ENCODE results near the gene PLEKHF1.

PLEKHF1 gene

GRCh38 chr19:29679598-29680210 lies 14.4 kb downstream of the PLEKHF1 start:
- TF ChIP-seq TAF1 (IDR thresholded peaks at IDR 0.05; ENCODE audit: borderline replicate concordance, insufficient read depth, low read length) (no peak), FOXP2 (optimal IDR thresholded peaks at IDR 0.05; ENCODE audit: borderline replicate concordance, extremely low read depth, extremely low read length, insufficient read depth) (no peak), POLR2AphosphoS5 (IDR thresholded peaks at IDR 0.05; ENCODE audit: low read depth, low read length) (no peak), SIN3A (IDR thresholded peaks at IDR 0.05; ENCODE audit: borderline replicate concordance, insufficient read depth, low read length) (no peak)
- TF ChIP-seq, protein P1, sequence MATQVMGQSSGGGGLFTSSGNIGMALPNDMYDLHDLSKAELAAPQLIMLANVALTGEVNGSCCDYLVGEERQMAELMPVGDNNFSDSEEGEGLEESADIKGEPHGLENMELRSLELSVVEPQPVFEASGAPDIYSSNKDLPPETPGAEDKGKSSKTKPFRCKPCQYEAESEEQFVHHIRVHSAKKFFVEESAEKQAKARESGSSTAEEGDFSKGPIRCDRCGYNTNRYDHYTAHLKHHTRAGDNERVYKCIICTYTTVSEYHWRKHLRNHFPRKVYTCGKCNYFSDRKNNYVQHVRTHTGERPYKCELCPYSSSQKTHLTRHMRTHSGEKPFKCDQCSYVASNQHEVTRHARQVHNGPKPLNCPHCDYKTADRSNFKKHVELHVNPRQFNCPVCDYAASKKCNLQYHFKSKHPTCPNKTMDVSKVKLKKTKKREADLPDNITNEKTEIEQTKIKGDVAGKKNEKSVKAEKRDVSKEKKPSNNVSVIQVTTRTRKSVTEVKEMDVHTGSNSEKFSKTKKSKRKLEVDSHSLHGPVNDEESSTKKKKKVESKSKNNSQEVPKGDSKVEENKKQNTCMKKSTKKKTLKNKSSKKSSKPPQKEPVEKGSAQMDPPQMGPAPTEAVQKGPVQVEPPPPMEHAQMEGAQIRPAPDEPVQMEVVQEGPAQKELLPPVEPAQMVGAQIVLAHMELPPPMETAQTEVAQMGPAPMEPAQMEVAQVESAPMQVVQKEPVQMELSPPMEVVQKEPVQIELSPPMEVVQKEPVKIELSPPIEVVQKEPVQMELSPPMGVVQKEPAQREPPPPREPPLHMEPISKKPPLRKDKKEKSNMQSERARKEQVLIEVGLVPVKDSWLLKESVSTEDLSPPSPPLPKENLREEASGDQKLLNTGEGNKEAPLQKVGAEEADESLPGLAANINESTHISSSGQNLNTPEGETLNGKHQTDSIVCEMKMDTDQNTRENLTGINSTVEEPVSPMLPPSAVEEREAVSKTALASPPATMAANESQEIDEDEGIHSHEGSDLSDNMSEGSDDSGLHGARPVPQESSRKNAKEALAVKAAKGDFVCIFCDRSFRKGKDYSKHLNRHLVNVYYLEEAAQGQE (IDR thresholded peaks at IDR 0.05; ENCODE audit: insufficient read depth in 1 of 2, low read depth in 2 of 2, low read length in 2 of 2) = no peak

DNA sequence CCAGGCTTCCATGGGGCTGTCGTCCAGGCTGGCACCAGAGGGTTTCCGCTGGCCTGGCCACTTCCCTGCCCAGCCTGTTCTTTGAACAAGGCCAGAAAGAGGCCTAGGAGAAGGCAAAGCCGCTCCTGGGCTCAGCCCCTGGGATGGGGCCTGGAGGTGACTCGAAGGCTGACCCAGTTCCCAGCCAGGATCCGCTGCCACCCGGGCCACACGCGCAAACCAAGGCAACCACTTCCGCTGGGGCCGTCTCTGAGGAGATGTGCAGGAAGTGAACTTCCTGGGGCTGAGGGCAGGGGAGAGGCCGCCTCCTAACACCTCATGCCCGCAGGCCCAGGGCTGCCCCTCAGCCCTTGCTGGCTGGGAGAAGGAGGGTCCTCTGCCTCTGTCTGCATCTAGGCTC lies 15.2 kb downstream of the PLEKHF1 start:
- no peak for TF ChIP-seq FOXP2 (optimal IDR thresholded peaks at IDR 0.05; ENCODE audit: borderline replicate concordance, extremely low read depth, extremely low read length, insufficient read depth)
- TF ChIP-seq TAF1 (IDR thresholded peaks at IDR 0.05; ENCODE audit: borderline replicate concordance, insufficient read depth, low read length) = no peak

- TF ChIP-seq, protein P1 (IDR thresholded peaks at IDR 0.05; ENCODE audit: insufficient read depth in 1 of 2, low read depth in 2 of 2, low read length in 2 of 2) = no peak
- TF ChIP-seq POLR2AphosphoS5 (IDR thresholded peaks at IDR 0.05; ENCODE audit: low read depth, low read length) (no peak), FOXP2 (optimal IDR thresholded peaks at IDR 0.05; ENCODE audit: borderline replicate concordance, extremely low read depth, extremely low read length, insufficient read depth) (no peak), SIN3A (IDR thresholded peaks at IDR 0.05; ENCODE audit: borderline replicate concordance, insufficient read depth, low read length) (no peak), TAF1 (IDR thresholded peaks at IDR 0.05; ENCODE audit: borderline replicate concordance, insufficient read depth, low read length) (no peak)
These were observed 15.7 kb downstream of the PLEKHF1 start for GRCh38 chr19:29680937-29681336.

- TF ChIP-seq, protein P1 (IDR thresholded peaks at IDR 0.05; ENCODE audit: insufficient read depth in 1 of 2, low read depth in 2 of 2, low read length in 2 of 2) = no peak
- no peak for TF ChIP-seq SIN3A (IDR thresholded peaks at IDR 0.05; ENCODE audit: borderline replicate concordance, insufficient read depth, low read length)
- TF ChIP-seq FOXP2 (optimal IDR thresholded peaks at IDR 0.05; ENCODE audit: borderline replicate concordance, extremely low read depth, extremely low read length, insufficient read depth) = no peak
- no peak for TF ChIP-seq TAF1 (IDR thresholded peaks at IDR 0.05; ENCODE audit: borderline replicate concordance, insufficient read depth, low read length)
- no peak for TF ChIP-seq POLR2AphosphoS5 (IDR thresholded peaks at IDR 0.05; ENCODE audit: low read depth, low read length)
These were observed 16.4 kb downstream of the PLEKHF1 start for GRCh38 chr19:29681422-29682235.

GRCh38 chr19:29682236-29682895 lies 17.1 kb downstream of the PLEKHF1 start:
- no peak for TF ChIP-seq FOXP2 (optimal IDR thresholded peaks at IDR 0.05; ENCODE audit: borderline replicate concordance, extremely low read depth, extremely low read length, insufficient read depth)
- TF ChIP-seq TAF1 (IDR thresholded peaks at IDR 0.05; ENCODE audit: borderline replicate concordance, insufficient read depth, low read length) = no peak
- TF ChIP-seq, protein P1 (IDR thresholded peaks at IDR 0.05; ENCODE audit: insufficient read depth in 1 of 2, low read depth in 2 of 2, low read length in 2 of 2) = no peak
- TF ChIP-seq POLR2AphosphoS5 (IDR thresholded peaks at IDR 0.05; ENCODE audit: low read depth, low read length) = no peak
- TF ChIP-seq SIN3A (IDR thresholded peaks at IDR 0.05; ENCODE audit: borderline replicate concordance, insufficient read depth, low read length) = no peak
